Measurements from ENCODE around the gene IGFBP2. TPM values are rescaled to one million over a fixed set of nuclear protein-coding genes. Genes with fewer than 3 reads are reported as not detected.

IGFBP2 gene
- total and polyA plus RNA-seq, 9 of the 15 experiments (the other 6 are each of a cell fraction or from before 2014, with no cell fraction given) = 0.93 TPM; not detected in 8

DNA sequence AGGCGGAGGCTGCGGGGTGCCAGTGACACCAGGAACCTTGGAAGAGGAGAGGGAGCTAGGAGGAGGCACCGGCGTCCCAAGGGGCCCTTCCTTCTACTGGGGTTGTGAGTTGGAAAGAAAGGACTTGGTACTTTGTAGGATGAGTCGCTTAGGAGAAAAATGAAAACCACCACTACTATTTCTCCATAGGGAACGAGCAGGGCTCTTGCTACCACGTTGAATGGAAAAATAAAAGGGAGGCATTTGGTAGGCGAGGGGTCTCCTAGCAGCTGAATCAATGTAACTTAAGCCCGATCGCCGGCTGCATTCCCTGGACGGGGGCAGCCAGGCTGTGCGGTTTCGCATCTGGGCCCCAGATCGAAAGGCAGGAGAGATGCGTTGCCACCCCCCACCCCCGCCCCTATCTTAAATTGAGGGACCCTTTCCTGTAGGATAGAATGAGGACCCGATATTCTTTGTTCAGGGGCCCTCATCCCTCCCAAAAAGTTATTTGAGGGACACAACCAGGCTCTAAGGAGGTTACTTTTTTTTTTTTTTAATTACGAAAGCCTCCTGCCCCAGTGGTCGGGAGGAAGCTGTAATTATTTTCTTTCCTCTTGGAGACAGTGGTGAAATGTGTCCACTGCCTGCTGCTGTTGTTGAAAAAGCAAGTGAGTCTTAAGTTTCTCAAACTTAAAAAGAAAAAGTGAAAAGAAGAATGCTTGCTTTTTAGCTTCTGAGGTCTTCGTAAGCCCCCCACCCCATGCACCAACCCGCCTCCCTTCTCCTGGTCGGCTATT lies 1.3 kb downstream of the IGFBP2 start:
- CTCF ChIA-PET (ENCODE audit: low intra/inter-chr PET ratio) = no interaction called here

More for the DNA sequence above, 1.3 kb downstream of the IGFBP2 start:
- Histone ChIP-seq H3K79me2 (ENCODE audit: control insufficient read depth, insufficient read depth, low read length) (no peaks in the 10 kb centered on the region), H3K4me3 (no peak overlapping the region), H4K20me1 (replicated peaks; ENCODE audit: control insufficient read depth, insufficient read depth, low read length) (no peaks in the 10 kb centered on the region), H3K27me3 (ENCODE audit: control insufficient read depth in 2 of 2, insufficient read depth in 2 of 2, low read length in 2 of 2) (peaks cover 5 to 35% of the 10 kb centered on the region in 2 experiments), H3K9me3 (replicated peaks; ENCODE audit: control insufficient read depth, insufficient read depth, low read depth, low read length) (no peaks in the 10 kb centered on the region), H3K4me1 (replicated peaks in 1 of 2; ENCODE audit: control insufficient read depth in 2 of 2, insufficient read depth in 2 of 2, low read length in 2 of 2) (no peaks in the 10 kb centered on the region; a peak in 1 of 5 replicates), H3K4me2 (ENCODE audit: insufficient read depth, low read length) (no peak overlapping the region), H3K27ac (ENCODE audit: extremely low read depth, low read depth, low read length) (no peak overlapping the region), H3K36me3 (ENCODE audit: control insufficient read depth, insufficient read depth, low read length) (no peaks in the 10 kb centered on the region), H3K9me1 (ENCODE audit: control insufficient read depth, insufficient read depth, low read length) (no peaks in the 10 kb centered on the region), H2AFZ (ENCODE audit: low read depth, low read length) (no peak overlapping the region), H3K9ac (ENCODE audit: insufficient read depth in 1 of 2, low read depth in 2 of 2, low read length in 2 of 2) (no peak overlapping the region)
- intact Hi-C loops (cut with micrococcal nuclease) = no loop called here
- POLR2A ChIA-PET = no interaction called here
- TF ChIP-seq, protein P1, sequence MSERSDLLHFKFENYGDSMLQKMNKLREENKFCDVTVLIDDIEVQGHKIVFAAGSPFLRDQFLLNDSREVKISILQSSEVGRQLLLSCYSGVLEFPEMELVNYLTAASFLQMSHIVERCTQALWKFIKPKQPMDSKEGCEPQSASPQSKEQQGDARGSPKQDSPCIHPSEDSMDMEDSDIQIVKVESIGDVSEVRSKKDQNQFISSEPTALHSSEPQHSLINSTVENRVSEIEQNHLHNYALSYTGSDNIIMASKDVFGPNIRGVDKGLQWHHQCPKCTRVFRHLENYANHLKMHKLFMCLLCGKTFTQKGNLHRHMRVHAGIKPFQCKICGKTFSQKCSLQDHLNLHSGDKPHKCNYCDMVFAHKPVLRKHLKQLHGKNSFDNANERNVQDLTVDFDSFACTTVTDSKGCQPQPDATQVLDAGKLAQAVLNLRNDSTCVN (CRISPR knock-in tag; IDR thresholded peaks at IDR 0.05) = no peak
- no peak for TF ChIP-seq ZNF589 (CRISPR knock-in tag; IDR thresholded peaks at IDR 0.05; ENCODE audit: low read depth)
- no peak for TF ChIP-seq XRCC4 (IDR thresholded peaks at IDR 0.05; ENCODE audit: extremely low read depth, insufficient read depth, insufficient read length)
- no peak for TF ChIP-seq GATA2 (CRISPR knock-in tag; IDR thresholded peaks at IDR 0.05)
- TF ChIP-seq NEUROD1 (IDR thresholded peaks at IDR 0.05; ENCODE audit: borderline replicate concordance, low read depth, low read length, partially characterized antibody) = no peak
- TF ChIP-seq, protein P2, sequence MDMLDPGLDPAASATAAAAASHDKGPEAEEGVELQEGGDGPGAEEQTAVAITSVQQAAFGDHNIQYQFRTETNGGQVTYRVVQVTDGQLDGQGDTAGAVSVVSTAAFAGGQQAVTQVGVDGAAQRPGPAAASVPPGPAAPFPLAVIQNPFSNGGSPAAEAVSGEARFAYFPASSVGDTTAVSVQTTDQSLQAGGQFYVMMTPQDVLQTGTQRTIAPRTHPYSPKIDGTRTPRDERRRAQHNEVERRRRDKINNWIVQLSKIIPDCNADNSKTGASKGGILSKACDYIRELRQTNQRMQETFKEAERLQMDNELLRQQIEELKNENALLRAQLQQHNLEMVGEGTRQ (CRISPR knock-in tag; IDR thresholded peaks at IDR 0.05) = no peak
- TF ChIP-seq U2AF2 (optimal IDR thresholded peaks at IDR 0.05; ENCODE audit: low read depth, low read length) = no peak
- TF ChIP-seq MEF2A (IDR thresholded peaks at IDR 0.05; ENCODE audit: control insufficient read depth, low read depth, low read length) = no peak
- no peak for TF ChIP-seq ZNF75A (CRISPR knock-in tag; IDR thresholded peaks at IDR 0.05)
- no peak for TF ChIP-seq CBX3 (IDR thresholded peaks at IDR 0.05; ENCODE audit: borderline replicate concordance in 1 of 2, low read length in 2 of 2)
- TF ChIP-seq ZNF830 (CRISPR knock-in tag; IDR thresholded peaks at IDR 0.05) = no peak
- TF ChIP-seq JUNB (CRISPR knock-in tag; conservative IDR thresholded peaks at IDR 0.05) = no peak
- TF ChIP-seq SPI1 (IDR thresholded peaks at IDR 0.05; ENCODE audit: borderline replicate concordance, low read depth, low read length) = no peak
- TF ChIP-seq HOXB6 (CRISPR knock-in tag; IDR thresholded peaks at IDR 0.05; ENCODE audit: borderline replicate concordance) = no peak
- TF ChIP-seq GTF2F1 (IDR thresholded peaks at IDR 0.05; ENCODE audit: low read depth, low read length) = no peak
- TF ChIP-seq KAT2B (IDR thresholded peaks at IDR 0.05; ENCODE audit: low read depth, low read length) = no peak
- no peak for TF ChIP-seq NCOA2 (IDR thresholded peaks at IDR 0.05; ENCODE audit: partially characterized antibody in 2 of 2)
- ATAC-seq (no peak), FAIRE-seq (no peak), DNase-seq (ENCODE audit: extremely low read depth in 1 of 4, low spot score in 3 of 4) (no peak)
- in situ Hi-C loops (cut with MboI) = no loop called here
- BruUV-seq (replicated peaks) = no TSS peak
- 7% methylated on average over 9 of the region's 23 CpGs for WGBS (ENCODE audit: insufficient coverage, low coverage, missing lambda C conversion rate)
